HPDE6-E6E7 (cell line): ENCODE results near the gene ABCC8.

Experiments used
- DNase-seq: peaks from one replicate; pipeline ENCODE4 v3.0.0; 2011; ENCODE audit warnings: missing footprints; ENCODE audit errors: extremely low spot score

The ABCC8 gene

GRCh38 chr11:17505146-17505545 lies 28.5 kb upstream of the ABCC8 start:
- DNase-seq: no peak

- DNase-seq: peak; percentile 42
Observed at GRCh38 chr11:17504330-17505107, 27.9 kb upstream of the ABCC8 start.

GRCh38 chr11:17502630-17503029 lies 26.0 kb upstream of the ABCC8 start:
- no peak for DNase-seq

- no peak for DNase-seq
Observed at GRCh38 chr11:17500673-17501072, 24.0 kb upstream of the ABCC8 start.

- no peak for DNase-seq
Observed at GRCh38 chr11:17498475-17498874, 21.8 kb upstream of the ABCC8 start.

GRCh38 chr11:17498058-17498457 lies 21.4 kb upstream of the ABCC8 start:
- DNase-seq: no peak

GRCh38 chr11:17496406-17496805 lies 19.8 kb upstream of the ABCC8 start:
- DNase-seq: no peak

- DNase-seq: no peak
Observed at GRCh38 chr11:17494019-17494418, 17.4 kb upstream of the ABCC8 start.

- DNase-seq: no peak
Observed at GRCh38 chr11:17490938-17491337, 14.3 kb upstream of the ABCC8 start.

- DNase-seq: no peak
Observed at GRCh38 chr11:17490232-17490631, 13.6 kb upstream of the ABCC8 start.

GRCh38 chr11:17489751-17490150 lies 13.1 kb upstream of the ABCC8 start:
- no peak for DNase-seq

GRCh38 chr11:17488563-17488962 lies 11.9 kb upstream of the ABCC8 start:
- no peak for DNase-seq

- DNase-seq: no peak
Observed at GRCh38 chr11:17486646-17487045, 10.0 kb upstream of the ABCC8 start.

- DNase-seq: no peak
Observed at GRCh38 chr11:17483505-17483904, 6.9 kb upstream of the ABCC8 start.

- DNase-seq: no peak
Observed at GRCh38 chr11:17481905-17482304, 5.3 kb upstream of the ABCC8 start.

- DNase-seq: no peak
Observed at GRCh38 chr11:17479284-17480214, 2.9 kb upstream of the ABCC8 start.

GRCh38 chr11:17478070-17478469 lies 1.4 kb upstream of the ABCC8 start:
- DNase-seq: no peak

- DNase-seq: no peak
Observed at GRCh38 chr11:17477361-17477760, 716 bp upstream of the ABCC8 start.

GRCh38 chr11:17477084-17477333 lies 364 bp upstream of the ABCC8 start:
- no peak for DNase-seq

GRCh38 chr11:17475666-17476316 lies 854 bp downstream of the ABCC8 start:
- no peak for DNase-seq

GRCh38 chr11:17473071-17473744 lies 3.4 kb downstream of the ABCC8 start:
- DNase-seq: no peak

GRCh38 chr11:17472467-17472866 lies 4.2 kb downstream of the ABCC8 start:
- DNase-seq: no peak
